ENCODE data around the gene BAZ1B. TPM values are rescaled to one million over a fixed set of nuclear protein-coding genes. Genes with fewer than 3 reads are reported as not detected.
"Not testable (repeated sequence)": the region's sequence is repeated elsewhere in the genome, so short reads cannot be mapped to it uniquely, and the experiment has no call there.

BAZ1B gene
- total RNA-seq, 1 donor from 2014 or later, result 85.8 TPM

DNA sequence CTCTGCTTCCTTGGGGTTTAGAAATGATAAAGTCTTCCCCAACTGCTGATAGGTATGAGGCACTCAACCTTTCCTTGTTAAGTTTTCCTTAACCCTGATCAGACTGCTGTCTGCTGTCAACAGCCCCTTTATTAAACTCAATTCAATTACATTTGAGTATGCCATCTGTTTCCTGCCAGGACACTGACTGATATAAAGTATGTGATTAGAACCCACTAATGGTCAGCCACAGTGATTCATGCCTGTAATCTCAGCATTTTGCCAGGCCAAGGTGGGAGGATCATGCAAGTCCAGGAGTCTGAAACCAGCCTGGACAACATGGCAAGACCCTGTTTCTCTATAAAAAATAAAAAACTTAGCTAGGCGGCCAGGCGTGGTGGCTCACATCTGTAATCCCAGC, 18.1 kb downstream of the BAZ1B start:
- Mint-ChIP-seq H3K4me3 (no peak overlapping the region), H3K4me1 (no peaks in the 10 kb centered on the region), H3K36me3 (peaks cover 45% of the 10 kb centered on the region), H3K27ac (no peak overlapping the region), H3K9me3 (no peaks in the 10 kb centered on the region), H3K27me3 (ENCODE audit: insufficient read depth, low read depth) (no peaks in the 10 kb centered on the region)
- Histone ChIP-seq H3K4me3 (no peak overlapping the region), H2AFZ (replicated peaks) (no peak overlapping the region), H3K36me3 (peaks cover 21% of the 10 kb centered on the region), H3F3A (ENCODE audit: low read depth) (peaks cover 5% of the 10 kb centered on the region), H3K27me3 (no peaks in the 10 kb centered on the region), H3K9ac (no peak overlapping the region), H4K20me1 (ENCODE audit: low read depth) (peaks cover 81% of the 10 kb centered on the region), H3K27ac (no peak overlapping the region), H3K9me3 (ENCODE audit: low read depth) (no peaks in the 10 kb centered on the region), H3K79me2 (ENCODE audit: low read depth) (peaks cover 95% of the 10 kb centered on the region), H3K4me2 (no peak overlapping the region), H3K4me1 (no peaks in the 10 kb centered on the region)
- no peak for DNase-seq (ENCODE audit: low spot score)
- no peak for TF ChIP-seq CTCF (IDR thresholded peaks at IDR 0.05)

GRCh38 chr7:73503229-73503628, 18.9 kb downstream of the BAZ1B start:
- TF ChIP-seq EZH2 (IDR thresholded peaks at IDR 0.05), result no peak
- TF ChIP-seq EZH2phosphoT487 (IDR thresholded peaks at IDR 0.05), result no peak
- TF ChIP-seq CTCF (IDR thresholded peaks at IDR 0.05), result no peak
- Histone ChIP-seq H4K20me1 (ENCODE audit: low read depth) (peaks cover 80% of the 10 kb centered on the region), H3K4me2 (no peak overlapping the region), H3K27me3 (no peaks in the 10 kb centered on the region), H3K9me3 (ENCODE audit: low read depth) (no peaks in the 10 kb centered on the region), H3K79me2 (ENCODE audit: low read depth) (peaks cover 95% of the 10 kb centered on the region), H2AFZ (replicated peaks) (no peak overlapping the region), H3K4me3 (no peak overlapping the region), H3F3A (ENCODE audit: low read depth) (peaks cover 5% of the 10 kb centered on the region), H3K27ac (no peak overlapping the region), H3K4me1 (no peaks in the 10 kb centered on the region), H3K36me3 (peaks cover 26% of the 10 kb centered on the region), H3K9ac (no peak overlapping the region)
- no peaks in the 10 kb centered on the region for H3K4me1 Mint-ChIP-seq
- DNase-seq (ENCODE audit: low spot score), result no peak
- no peak overlapping the region for H3K4me3 Mint-ChIP-seq
- H3K27ac Mint-ChIP-seq, result no peak overlapping the region
- no peaks in the 10 kb centered on the region for H3K9me3 Mint-ChIP-seq
- H3K36me3 Mint-ChIP-seq, result peaks cover 48% of the 10 kb centered on the region
- H3K27me3 Mint-ChIP-seq (ENCODE audit: insufficient read depth, low read depth), result no peaks in the 10 kb centered on the region

- peaks cover 97% of the 10 kb centered on the region for H3K79me2 ChIP-seq (ENCODE audit: low read depth)
- H3F3A ChIP-seq (ENCODE audit: low read depth), result no peaks in the 10 kb centered on the region
- H3K27me3 ChIP-seq, result no peaks in the 10 kb centered on the region
- H4K20me1 ChIP-seq (ENCODE audit: low read depth), result peaks cover 72% of the 10 kb centered on the region
- H3K9me3 ChIP-seq (ENCODE audit: low read depth), result no peaks in the 10 kb centered on the region
- no peak overlapping the region for H3K27ac ChIP-seq
- no peak overlapping the region for H3K27ac Mint-ChIP-seq
- no peak for DNase-seq (ENCODE audit: low spot score)
- TF ChIP-seq CTCF (IDR thresholded peaks at IDR 0.05), result no peak
- no peak for TF ChIP-seq EZH2 (IDR thresholded peaks at IDR 0.05)
- TF ChIP-seq EZH2phosphoT487 (IDR thresholded peaks at IDR 0.05), result no peak
- H3K4me1 Mint-ChIP-seq, result no peaks in the 10 kb centered on the region
- no peak overlapping the region for H3K4me2 ChIP-seq
- no peaks in the 10 kb centered on the region for H3K4me1 ChIP-seq
- H3K9ac ChIP-seq, result no peak overlapping the region
- peaks cover 51% of the 10 kb centered on the region for H3K36me3 Mint-ChIP-seq
- H3K4me3 Mint-ChIP-seq, result no peak overlapping the region
- no peak overlapping the region for H2AFZ ChIP-seq (replicated peaks)
- no peaks in the 10 kb centered on the region for H3K9me3 Mint-ChIP-seq
- H3K4me3 ChIP-seq, result no peak overlapping the region
- H3K36me3 ChIP-seq, result peaks cover 32% of the 10 kb centered on the region
- no peaks in the 10 kb centered on the region for H3K27me3 Mint-ChIP-seq (ENCODE audit: insufficient read depth, low read depth)
Measured at GRCh38 chr7:73496626-73497025, 25.5 kb downstream of the BAZ1B start.

DNA sequence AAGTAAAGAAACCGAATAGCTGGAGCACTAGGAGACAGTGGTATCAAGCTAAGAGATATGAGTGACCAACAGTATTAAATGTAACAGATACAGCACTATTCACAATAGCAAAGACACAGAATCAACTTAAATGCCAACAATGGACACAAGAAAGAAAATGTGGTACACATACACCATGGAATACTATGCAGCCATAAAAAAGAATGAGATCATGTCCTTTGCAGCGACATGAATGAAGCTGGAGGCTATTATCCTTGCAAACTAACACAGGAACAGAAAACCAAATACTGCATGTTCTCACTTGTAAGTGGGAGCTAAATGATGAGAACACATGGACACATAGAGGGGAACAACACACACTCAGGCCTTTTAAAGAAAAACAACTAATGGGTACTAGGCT, 26.6 kb downstream of the BAZ1B start:
- peaks cover 45% of the 10 kb centered on the region for H3K36me3 Mint-ChIP-seq

More for the DNA sequence above, 26.6 kb downstream of the BAZ1B start:
- not testable (repeated sequence) for H3K4me1 Mint-ChIP-seq; H3K9ac ChIP-seq; H3K4me3 Mint-ChIP-seq; H3K4me3 ChIP-seq; H3K27ac Mint-ChIP-seq; H3K27ac ChIP-seq; H3K27me3 Mint-ChIP-seq (ENCODE audit: insufficient read depth, low read depth); H3K4me2 ChIP-seq; H3F3A ChIP-seq (ENCODE audit: low read depth); H2AFZ ChIP-seq (replicated peaks); H3K27me3 ChIP-seq; DNase-seq (ENCODE audit: low spot score); H3K9me3 Mint-ChIP-seq; H3K9me3 ChIP-seq (ENCODE audit: low read depth); H3K4me1 ChIP-seq
- Histone ChIP-seq H3K36me3 (peaks cover 32% of the 10 kb centered on the region), H4K20me1 (ENCODE audit: low read depth) (peaks cover 63% of the 10 kb centered on the region), H3K79me2 (ENCODE audit: low read depth) (peaks cover 90% of the 10 kb centered on the region)

Measured in neural progenitor cell (in vitro differentiated cells).